Epithelial cell of esophagus (primary cell): ENCODE results near the gene MRPL37.

Source experiments
- DNase-seq: peaks from one replicate; pipeline ENCODE4 v3.0.0; 2010; ENCODE audit warnings: low read depth
- H3K4me3 ChIP-seq: 2 replicates; pipeline ENCODE4 v1.5.1; 2011; ENCODE audit warnings: mild to moderate bottlenecking, low read length, control low read depth
- TF ChIP-seq, protein P1 (sequence below): IDR thresholded peaks from 2 replicates; pipeline ENCODE4 v1.5.1; 2011; ENCODE audit warnings: low read depth, mild to moderate bottlenecking, low read length, control low read depth, inconsistent platforms; ENCODE audit not compliant: insufficient read depth; ENCODE audit errors: missing control alignments

MRPL37 gene

DNA sequence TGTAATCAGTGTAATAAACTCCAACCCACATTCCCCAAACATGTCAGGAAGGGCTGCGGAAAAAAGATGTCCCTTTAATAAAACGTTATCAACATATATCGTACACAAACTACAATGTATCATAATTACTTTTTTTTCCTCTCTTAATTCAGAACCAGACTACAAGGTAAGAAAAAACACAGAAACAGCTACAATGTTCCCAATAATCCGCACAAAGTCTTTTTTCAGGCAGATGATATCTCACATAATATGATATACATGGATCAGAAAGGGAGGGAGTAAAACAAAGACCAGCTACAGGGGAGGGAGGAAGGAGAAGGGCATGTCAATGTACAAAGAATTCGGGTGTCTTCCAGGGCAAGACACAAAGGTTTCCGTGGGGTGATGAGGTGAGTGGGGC, 25.4 kb downstream of the MRPL37 start:
- TF ChIP-seq, protein P1, sequence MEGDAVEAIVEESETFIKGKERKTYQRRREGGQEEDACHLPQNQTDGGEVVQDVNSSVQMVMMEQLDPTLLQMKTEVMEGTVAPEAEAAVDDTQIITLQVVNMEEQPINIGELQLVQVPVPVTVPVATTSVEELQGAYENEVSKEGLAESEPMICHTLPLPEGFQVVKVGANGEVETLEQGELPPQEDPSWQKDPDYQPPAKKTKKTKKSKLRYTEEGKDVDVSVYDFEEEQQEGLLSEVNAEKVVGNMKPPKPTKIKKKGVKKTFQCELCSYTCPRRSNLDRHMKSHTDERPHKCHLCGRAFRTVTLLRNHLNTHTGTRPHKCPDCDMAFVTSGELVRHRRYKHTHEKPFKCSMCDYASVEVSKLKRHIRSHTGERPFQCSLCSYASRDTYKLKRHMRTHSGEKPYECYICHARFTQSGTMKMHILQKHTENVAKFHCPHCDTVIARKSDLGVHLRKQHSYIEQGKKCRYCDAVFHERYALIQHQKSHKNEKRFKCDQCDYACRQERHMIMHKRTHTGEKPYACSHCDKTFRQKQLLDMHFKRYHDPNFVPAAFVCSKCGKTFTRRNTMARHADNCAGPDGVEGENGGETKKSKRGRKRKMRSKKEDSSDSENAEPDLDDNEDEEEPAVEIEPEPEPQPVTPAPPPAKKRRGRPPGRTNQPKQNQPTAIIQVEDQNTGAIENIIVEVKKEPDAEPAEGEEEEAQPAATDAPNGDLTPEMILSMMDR = no peak

DNA sequence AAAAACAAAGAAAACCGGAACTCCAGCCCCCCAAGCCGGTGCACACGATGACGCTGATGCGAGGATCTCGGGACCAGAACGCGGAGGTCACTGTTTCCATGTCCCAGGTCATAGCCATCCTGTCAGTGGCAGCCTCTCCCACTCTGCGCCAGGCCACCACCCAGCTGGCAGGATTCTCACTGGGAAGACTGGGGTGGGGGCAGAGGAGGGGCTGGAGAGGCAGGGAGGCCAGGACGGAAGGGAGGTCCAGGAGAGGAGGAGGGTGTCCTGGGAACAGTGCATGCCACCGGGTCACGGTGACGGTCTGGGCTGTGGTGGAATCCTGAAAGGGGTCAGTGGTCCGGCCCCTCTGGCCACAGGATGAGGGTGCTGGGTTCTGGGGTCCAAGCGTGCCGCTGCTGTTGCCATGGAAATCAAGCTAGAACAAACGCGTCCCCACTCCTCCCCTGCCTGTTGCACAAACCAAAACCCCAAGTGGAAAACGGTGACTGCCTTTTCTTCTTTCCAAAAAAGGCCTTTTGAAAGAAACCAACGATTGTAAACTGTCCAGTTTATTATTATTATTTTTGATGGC, 26.1 kb downstream of the MRPL37 start:
- no peak for DNase-seq
- TF ChIP-seq, protein P1 = no peak
- no peak overlapping the region for H3K4me3 ChIP-seq

More for the DNA sequence above, 25.4 kb downstream of the MRPL37 start:
- no peak for DNase-seq
- no peak overlapping the region for H3K4me3 ChIP-seq

DNA sequence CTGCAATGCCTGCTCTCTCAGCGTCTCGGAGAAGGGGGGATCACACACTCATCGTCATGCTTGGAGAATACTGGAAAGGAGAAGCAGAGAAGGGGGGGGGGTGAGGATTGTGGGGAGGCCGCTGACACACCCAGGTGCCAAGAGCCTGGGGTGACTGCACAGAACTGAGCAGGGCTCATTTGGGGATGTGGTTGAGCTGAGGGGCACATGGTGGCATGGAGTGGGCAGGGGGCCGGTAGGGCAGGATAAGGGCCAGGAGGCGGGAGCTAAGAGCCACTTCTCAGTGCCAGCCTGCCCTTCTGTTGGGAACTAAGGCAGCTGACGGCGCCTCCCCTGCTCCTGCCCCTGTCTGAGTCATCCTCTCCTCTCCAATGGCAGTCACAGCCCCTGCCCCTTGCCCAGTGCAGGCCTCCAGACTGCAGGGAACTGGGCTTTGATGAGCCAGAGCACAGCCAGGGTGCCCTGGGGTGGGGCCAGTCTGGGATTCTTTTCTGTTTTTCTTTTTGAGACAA, 27.2 kb downstream of the MRPL37 start:
- DNase-seq = peak; percentile 41
- TF ChIP-seq, protein P1 = no peak
- H3K4me3 ChIP-seq = no peak overlapping the region

DNA sequence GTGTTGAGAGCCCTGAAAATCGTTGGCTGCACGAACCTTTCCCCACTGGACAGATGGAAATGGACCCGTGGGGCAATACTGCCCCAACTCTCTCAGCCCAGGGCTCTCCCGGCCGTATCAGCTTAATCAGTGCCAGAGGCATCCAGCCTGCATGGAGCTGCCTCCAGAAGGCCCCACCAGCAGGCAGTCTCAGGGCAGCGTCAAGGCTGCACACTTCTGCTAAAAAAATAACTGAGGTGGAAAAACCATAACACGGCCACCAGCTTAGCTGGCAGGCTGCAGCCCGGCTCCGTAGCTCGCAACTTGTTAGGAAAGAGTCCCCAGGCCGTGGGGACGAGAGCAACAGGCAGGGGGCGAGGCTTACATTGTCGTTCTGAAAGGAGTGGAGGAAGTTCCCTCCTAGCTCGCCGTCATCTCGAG, 27.9 kb downstream of the MRPL37 start:
- H3K4me3 ChIP-seq = no peak overlapping the region
- DNase-seq = no peak
- TF ChIP-seq, protein P1 = no peak

DNA sequence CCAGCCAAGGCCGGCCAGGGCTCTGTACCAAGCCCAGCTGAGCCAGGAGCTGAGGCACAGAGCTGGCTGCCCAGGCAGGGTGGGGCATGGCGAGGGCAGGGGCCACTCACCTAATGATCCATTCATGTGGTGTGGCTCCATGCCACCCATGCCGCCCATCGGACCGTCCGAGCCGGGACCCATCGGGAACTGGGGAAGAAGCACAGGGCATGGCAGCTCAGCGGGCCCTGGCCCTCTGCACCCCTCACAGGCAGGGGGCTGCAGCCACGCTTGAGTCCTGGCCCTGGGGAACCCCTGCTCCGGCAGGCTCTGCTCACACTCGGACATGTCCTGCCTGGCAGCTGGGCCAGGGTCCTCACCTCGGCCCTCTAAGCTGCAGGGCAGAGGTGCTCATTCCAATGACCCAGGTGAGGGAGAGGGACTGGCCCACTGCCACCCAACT, 28.7 kb downstream of the MRPL37 start:
- no peak for DNase-seq
- TF ChIP-seq, protein P1 = no peak
- no peak overlapping the region for H3K4me3 ChIP-seq

DNA sequence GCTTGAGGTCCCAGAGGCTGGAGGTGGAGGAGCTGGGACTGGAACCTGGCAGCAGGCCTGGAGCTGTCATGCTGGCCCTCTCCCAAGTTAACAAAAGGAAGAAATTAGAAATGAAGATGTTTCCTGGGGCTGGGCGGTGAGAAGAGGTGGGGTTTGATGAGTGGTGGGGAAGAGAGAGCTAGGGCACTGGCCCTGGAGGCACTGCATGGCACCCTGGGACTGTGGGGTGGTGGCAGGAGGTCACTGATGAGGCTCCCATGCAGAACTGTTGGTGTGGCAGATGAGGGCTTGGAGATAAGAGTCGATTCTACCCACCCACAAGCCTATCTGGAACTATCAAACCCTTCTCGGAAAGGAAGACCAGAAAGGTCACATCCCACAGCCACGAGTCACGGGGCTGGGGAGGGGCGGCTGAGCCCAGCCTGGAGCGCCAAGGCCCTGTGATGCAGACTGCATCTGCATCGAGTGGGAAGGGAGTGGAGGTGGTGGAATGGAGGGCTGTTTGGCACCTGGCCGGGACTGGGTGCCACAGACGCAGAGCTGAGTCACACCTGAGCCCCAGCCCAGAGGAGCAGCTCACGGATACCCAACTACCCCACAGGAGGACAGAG, 29.4 kb downstream of the MRPL37 start:
- TF ChIP-seq, protein P1 = no peak
- no peak overlapping the region for H3K4me3 ChIP-seq
- peak; percentile 46 for DNase-seq
